ENCODE data around the gene IRX5.

The IRX5 gene

GRCh38 chr16:54939029-54939346, 8.3 kb downstream of the IRX5 start:
- no peak overlapping the region for H3K27ac ChIP-seq (ENCODE audit: low read length)
- no peak overlapping the region for H3K4me3 ChIP-seq (ENCODE audit: low read depth in 1 of 2, low read length in 2 of 2)
- H3K27me3 ChIP-seq (ENCODE audit: low read depth, low read length) = peaks cover 78% of the 10 kb centered on the region
- H3K9me3 ChIP-seq (ENCODE audit: control insufficient read depth in 1 of 2, low read length in 2 of 2) = no peaks in the 10 kb centered on the region
- peaks cover 0 to 33% of the 10 kb centered on the region in 2 donors for H3K4me1 ChIP-seq (ENCODE audit: control insufficient read depth in 1 of 2, insufficient read depth in 2 of 2, low read length in 2 of 2)
- no peaks in the 10 kb centered on the region for H3K36me3 ChIP-seq (ENCODE audit: control insufficient read depth in 1 of 2, insufficient read depth in 2 of 2, low read length in 2 of 2)

- H3K4me3 ChIP-seq (ENCODE audit: low read depth in 1 of 2, low read length in 2 of 2) = no peak overlapping the region
- no peak overlapping the region for H3K27ac ChIP-seq (ENCODE audit: low read length)
- peaks cover 72% of the 10 kb centered on the region for H3K27me3 ChIP-seq (ENCODE audit: low read depth, low read length)
- peaks cover 0 to 33% of the 10 kb centered on the region in 2 donors for H3K4me1 ChIP-seq (ENCODE audit: control insufficient read depth in 1 of 2, insufficient read depth in 2 of 2, low read length in 2 of 2)
- H3K9me3 ChIP-seq (ENCODE audit: control insufficient read depth in 1 of 2, low read length in 2 of 2) = no peaks in the 10 kb centered on the region
- H3K36me3 ChIP-seq (ENCODE audit: control insufficient read depth in 1 of 2, insufficient read depth in 2 of 2, low read length in 2 of 2) = no peaks in the 10 kb centered on the region
Observed at GRCh38 chr16:54939510-54940278, 9.0 kb downstream of the IRX5 start.

GRCh38 chr16:54940279-54940604, 9.6 kb downstream of the IRX5 start:
- H3K9me3 ChIP-seq (ENCODE audit: control insufficient read depth in 1 of 2, low read length in 2 of 2) = no peaks in the 10 kb centered on the region
- no peak overlapping the region for H3K27ac ChIP-seq (ENCODE audit: low read length)
- no peaks in the 10 kb centered on the region for H3K36me3 ChIP-seq (ENCODE audit: control insufficient read depth in 1 of 2, insufficient read depth in 2 of 2, low read length in 2 of 2)
- H3K4me3 ChIP-seq (ENCODE audit: low read depth in 1 of 2, low read length in 2 of 2) = no peak overlapping the region
- H3K27me3 ChIP-seq (ENCODE audit: low read depth, low read length) = peaks cover 67% of the 10 kb centered on the region
- peaks cover 0 to 33% of the 10 kb centered on the region in 2 donors for H3K4me1 ChIP-seq (ENCODE audit: control insufficient read depth in 1 of 2, insufficient read depth in 2 of 2, low read length in 2 of 2)

- no peaks in the 10 kb centered on the region for H3K9me3 ChIP-seq (ENCODE audit: control insufficient read depth in 1 of 2, low read length in 2 of 2)
- peaks cover 45% of the 10 kb centered on the region for H3K27me3 ChIP-seq (ENCODE audit: low read depth, low read length)
- H3K4me1 ChIP-seq (ENCODE audit: control insufficient read depth in 1 of 2, insufficient read depth in 2 of 2, low read length in 2 of 2) = peaks cover 0 to 18% of the 10 kb centered on the region in 2 donors
- no peak overlapping the region for H3K27ac ChIP-seq (ENCODE audit: low read length)
- no peaks in the 10 kb centered on the region for H3K36me3 ChIP-seq (ENCODE audit: control insufficient read depth in 1 of 2, insufficient read depth in 2 of 2, low read length in 2 of 2)
- no peak overlapping the region for H3K4me3 ChIP-seq (ENCODE audit: low read depth in 1 of 2, low read length in 2 of 2)
Observed at GRCh38 chr16:54942353-54942943, 11.8 kb downstream of the IRX5 start.

GRCh38 chr16:54944002-54944401, 13.3 kb downstream of the IRX5 start:
- H3K27ac ChIP-seq (ENCODE audit: low read length) = no peak overlapping the region
- H3K27me3 ChIP-seq (ENCODE audit: low read depth, low read length) = peaks cover 29% of the 10 kb centered on the region
- no peaks in the 10 kb centered on the region for H3K36me3 ChIP-seq (ENCODE audit: control insufficient read depth in 1 of 2, insufficient read depth in 2 of 2, low read length in 2 of 2)
- H3K4me3 ChIP-seq (ENCODE audit: low read depth in 1 of 2, low read length in 2 of 2) = no peak overlapping the region
- H3K4me1 ChIP-seq (ENCODE audit: control insufficient read depth in 1 of 2, insufficient read depth in 2 of 2, low read length in 2 of 2) = peaks cover 0 to 2% of the 10 kb centered on the region in 2 donors
- H3K9me3 ChIP-seq (ENCODE audit: control insufficient read depth in 1 of 2, low read length in 2 of 2) = no peaks in the 10 kb centered on the region

GRCh38 chr16:54945063-54945462, 14.4 kb downstream of the IRX5 start:
- H3K4me3 ChIP-seq (ENCODE audit: low read depth in 1 of 2, low read length in 2 of 2) = no peak overlapping the region
- H3K9me3 ChIP-seq (ENCODE audit: control insufficient read depth in 1 of 2, low read length in 2 of 2) = no peaks in the 10 kb centered on the region
- H3K27ac ChIP-seq (ENCODE audit: low read length) = no peak overlapping the region
- H3K27me3 ChIP-seq (ENCODE audit: low read depth, low read length) = peaks cover 19% of the 10 kb centered on the region
- H3K4me1 ChIP-seq (ENCODE audit: control insufficient read depth in 1 of 2, insufficient read depth in 2 of 2, low read length in 2 of 2) = no peaks in the 10 kb centered on the region
- H3K36me3 ChIP-seq (ENCODE audit: control insufficient read depth in 1 of 2, insufficient read depth in 2 of 2, low read length in 2 of 2) = no peaks in the 10 kb centered on the region

- Histone ChIP-seq H3K9me3 (ENCODE audit: control insufficient read depth in 1 of 2, low read length in 2 of 2) (no peaks in the 10 kb centered on the region), H3K27ac (ENCODE audit: low read length) (no peak overlapping the region), H3K27me3 (ENCODE audit: low read depth, low read length) (peaks cover 4% of the 10 kb centered on the region), H3K4me1 (ENCODE audit: control insufficient read depth in 1 of 2, insufficient read depth in 2 of 2, low read length in 2 of 2) (no peaks in the 10 kb centered on the region), H3K36me3 (ENCODE audit: control insufficient read depth in 1 of 2, insufficient read depth in 2 of 2, low read length in 2 of 2) (no peaks in the 10 kb centered on the region), H3K4me3 (ENCODE audit: low read depth in 1 of 2, low read length in 2 of 2) (no peak overlapping the region)
Observed at GRCh38 chr16:54946909-54947308, 16.2 kb downstream of the IRX5 start.

GRCh38 chr16:54947616-54948015, 17.0 kb downstream of the IRX5 start:
- no peaks in the 10 kb centered on the region for H3K27me3 ChIP-seq (ENCODE audit: low read depth, low read length)
- H3K4me1 ChIP-seq (ENCODE audit: control insufficient read depth in 1 of 2, insufficient read depth in 2 of 2, low read length in 2 of 2) = no peaks in the 10 kb centered on the region
- no peaks in the 10 kb centered on the region for H3K36me3 ChIP-seq (ENCODE audit: control insufficient read depth in 1 of 2, insufficient read depth in 2 of 2, low read length in 2 of 2)
- no peak overlapping the region for H3K4me3 ChIP-seq (ENCODE audit: low read depth in 1 of 2, low read length in 2 of 2)
- H3K9me3 ChIP-seq (ENCODE audit: control insufficient read depth in 1 of 2, low read length in 2 of 2) = no peaks in the 10 kb centered on the region
- no peak overlapping the region for H3K27ac ChIP-seq (ENCODE audit: low read length)

- no peaks in the 10 kb centered on the region for H3K36me3 ChIP-seq (ENCODE audit: control insufficient read depth in 1 of 2, insufficient read depth in 2 of 2, low read length in 2 of 2)
- no peak overlapping the region for H3K4me3 ChIP-seq (ENCODE audit: low read depth in 1 of 2, low read length in 2 of 2)
- no peaks in the 10 kb centered on the region for H3K4me1 ChIP-seq (ENCODE audit: control insufficient read depth in 1 of 2, insufficient read depth in 2 of 2, low read length in 2 of 2)
- no peak overlapping the region for H3K27ac ChIP-seq (ENCODE audit: low read length)
- H3K27me3 ChIP-seq (ENCODE audit: low read depth, low read length) = no peaks in the 10 kb centered on the region
- H3K9me3 ChIP-seq (ENCODE audit: control insufficient read depth in 1 of 2, low read length in 2 of 2) = no peaks in the 10 kb centered on the region
Observed at GRCh38 chr16:54952195-54952594, 21.5 kb downstream of the IRX5 start.

- no peaks in the 10 kb centered on the region for H3K9me3 ChIP-seq (ENCODE audit: control insufficient read depth in 1 of 2, low read length in 2 of 2)
- H3K27ac ChIP-seq (ENCODE audit: low read length) = no peak overlapping the region
- no peaks in the 10 kb centered on the region for H3K4me1 ChIP-seq (ENCODE audit: control insufficient read depth in 1 of 2, insufficient read depth in 2 of 2, low read length in 2 of 2)
- H3K36me3 ChIP-seq (ENCODE audit: control insufficient read depth in 1 of 2, insufficient read depth in 2 of 2, low read length in 2 of 2) = no peaks in the 10 kb centered on the region
- no peaks in the 10 kb centered on the region for H3K27me3 ChIP-seq (ENCODE audit: low read depth, low read length)
- no peak overlapping the region for H3K4me3 ChIP-seq (ENCODE audit: low read depth in 1 of 2, low read length in 2 of 2)
Observed at GRCh38 chr16:54953461-54953860, 22.8 kb downstream of the IRX5 start.

GRCh38 chr16:54954220-54954619, 23.6 kb downstream of the IRX5 start:
- H3K27ac ChIP-seq (ENCODE audit: low read length) = no peak overlapping the region
- H3K36me3 ChIP-seq (ENCODE audit: control insufficient read depth in 1 of 2, insufficient read depth in 2 of 2, low read length in 2 of 2) = no peaks in the 10 kb centered on the region
- H3K4me3 ChIP-seq (ENCODE audit: low read depth in 1 of 2, low read length in 2 of 2) = no peak overlapping the region
- no peaks in the 10 kb centered on the region for H3K9me3 ChIP-seq (ENCODE audit: control insufficient read depth in 1 of 2, low read length in 2 of 2)
- no peaks in the 10 kb centered on the region for H3K27me3 ChIP-seq (ENCODE audit: low read depth, low read length)
- no peaks in the 10 kb centered on the region for H3K4me1 ChIP-seq (ENCODE audit: control insufficient read depth in 1 of 2, insufficient read depth in 2 of 2, low read length in 2 of 2)

- H3K9me3 ChIP-seq (ENCODE audit: control insufficient read depth in 1 of 2, low read length in 2 of 2) = no peaks in the 10 kb centered on the region
- no peak overlapping the region for H3K4me3 ChIP-seq (ENCODE audit: low read depth in 1 of 2, low read length in 2 of 2)
- H3K27me3 ChIP-seq (ENCODE audit: low read depth, low read length) = no peaks in the 10 kb centered on the region
- H3K27ac ChIP-seq (ENCODE audit: low read length) = no peak overlapping the region
- no peaks in the 10 kb centered on the region for H3K36me3 ChIP-seq (ENCODE audit: control insufficient read depth in 1 of 2, insufficient read depth in 2 of 2, low read length in 2 of 2)
- H3K4me1 ChIP-seq (ENCODE audit: control insufficient read depth in 1 of 2, insufficient read depth in 2 of 2, low read length in 2 of 2) = no peaks in the 10 kb centered on the region
Observed at GRCh38 chr16:54955757-54956156, 25.1 kb downstream of the IRX5 start.

All from muscle layer of duodenum (tissue), 2 donors.